GM12891 (cell line): ENCODE measurements around the gene SYNJ1.

Experiments
- POLR2A ChIP-seq: IDR thresholded peaks from 2 replicates; pipeline ENCODE4 v1.6.1; 2011; ENCODE audit warnings: low read depth, low read length, control low read depth
- POLR2AphosphoS5 ChIP-seq: IDR thresholded peaks from 2 replicates; pipeline ENCODE4 v1.6.1; 2011; ENCODE audit warnings: low read depth, low read length, control low read depth
- POU2F2 ChIP-seq: IDR thresholded peaks from 2 replicates; pipeline ENCODE4 v1.6.1; 2011; ENCODE audit warnings: low read depth, mild to moderate bottlenecking, control low read depth, low read length, moderate library complexity
- SPI1 ChIP-seq: IDR thresholded peaks from 2 replicates; pipeline ENCODE4 v1.6.1; 2011; ENCODE audit warnings: low read depth, low read length, control low read depth
- TAF1 ChIP-seq: IDR thresholded peaks from 2 replicates; pipeline ENCODE4 v1.6.1; 2011; ENCODE audit warnings: low read depth, low read length, control low read depth

DNA sequence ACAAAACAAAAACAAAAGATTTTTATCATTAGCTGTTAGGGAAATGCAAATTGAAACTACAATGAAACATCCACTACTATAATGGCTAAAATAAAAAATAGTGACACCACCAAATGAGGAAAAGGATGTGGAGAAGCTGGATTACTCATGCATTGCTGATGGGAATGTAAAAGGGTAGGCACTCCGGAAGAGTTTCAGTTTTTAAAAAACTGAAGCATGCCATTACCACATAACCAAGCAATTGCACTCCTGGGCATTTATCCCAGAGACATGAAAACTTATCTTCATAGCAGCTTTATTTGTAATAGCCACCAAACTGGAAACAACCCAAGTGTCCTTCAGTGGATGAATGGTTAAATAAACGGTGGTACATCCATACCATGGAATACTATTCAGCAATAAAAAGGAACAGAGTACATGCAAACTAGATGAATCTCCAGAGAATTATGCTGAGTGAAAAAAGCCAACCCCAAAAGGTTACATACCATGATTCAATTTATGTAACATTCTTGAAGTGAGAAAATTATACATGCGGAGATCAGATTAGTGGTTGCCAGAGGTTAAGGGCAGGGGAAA, 101.1 kb downstream of the SYNJ1 start:
- TF ChIP-seq POLR2A (no peak), SPI1 (no peak), POLR2AphosphoS5 (no peak), TAF1 (no peak), POU2F2 (no peak)
